NCI-H510A (cell line): ENCODE measurements around the gene PHLDB1.
"Not testable (repeated sequence)": the region's sequence is repeated elsewhere in the genome, so short reads cannot be mapped to it uniquely, and the experiment has no call there.

ENCODE experiments used
- DNase-seq: peaks from one replicate; lab custom pipeline; 2025; lab: John Stamatoyannopoulos, UW

PHLDB1 gene

DNA sequence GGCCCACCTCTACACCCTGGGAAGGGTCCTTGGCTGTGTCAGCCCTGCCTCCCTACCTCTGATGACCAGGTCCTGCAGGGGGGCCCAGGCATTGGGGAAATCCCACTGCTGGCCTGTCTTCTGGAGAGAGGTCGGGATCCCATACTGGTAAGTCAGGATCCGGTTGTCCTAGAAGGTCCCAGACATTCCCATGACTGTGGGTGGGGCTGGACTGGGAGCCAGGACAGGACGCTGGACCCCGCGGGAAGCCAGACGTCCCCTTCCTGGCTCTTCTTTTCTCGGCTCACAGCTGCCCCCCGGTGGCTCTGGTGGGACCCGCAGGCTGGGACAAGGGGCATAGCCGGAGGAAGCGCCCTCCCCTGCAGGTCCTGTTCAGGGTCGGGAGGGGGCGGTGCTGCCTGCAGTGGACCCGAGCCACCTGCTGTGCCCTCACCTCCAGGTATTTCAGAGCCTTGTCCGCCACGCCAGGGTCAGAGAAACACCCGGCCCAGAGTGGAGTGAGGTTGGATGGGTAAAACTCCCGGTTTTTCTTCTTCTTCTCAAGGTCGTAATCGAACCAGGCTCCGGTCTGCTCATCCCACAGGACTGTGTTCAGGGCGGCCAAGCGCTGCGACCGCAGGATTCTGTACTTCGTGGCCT, 52.0 kb downstream of the PHLDB1 start:
- DNase-seq = peak; percentile 86

DNA sequence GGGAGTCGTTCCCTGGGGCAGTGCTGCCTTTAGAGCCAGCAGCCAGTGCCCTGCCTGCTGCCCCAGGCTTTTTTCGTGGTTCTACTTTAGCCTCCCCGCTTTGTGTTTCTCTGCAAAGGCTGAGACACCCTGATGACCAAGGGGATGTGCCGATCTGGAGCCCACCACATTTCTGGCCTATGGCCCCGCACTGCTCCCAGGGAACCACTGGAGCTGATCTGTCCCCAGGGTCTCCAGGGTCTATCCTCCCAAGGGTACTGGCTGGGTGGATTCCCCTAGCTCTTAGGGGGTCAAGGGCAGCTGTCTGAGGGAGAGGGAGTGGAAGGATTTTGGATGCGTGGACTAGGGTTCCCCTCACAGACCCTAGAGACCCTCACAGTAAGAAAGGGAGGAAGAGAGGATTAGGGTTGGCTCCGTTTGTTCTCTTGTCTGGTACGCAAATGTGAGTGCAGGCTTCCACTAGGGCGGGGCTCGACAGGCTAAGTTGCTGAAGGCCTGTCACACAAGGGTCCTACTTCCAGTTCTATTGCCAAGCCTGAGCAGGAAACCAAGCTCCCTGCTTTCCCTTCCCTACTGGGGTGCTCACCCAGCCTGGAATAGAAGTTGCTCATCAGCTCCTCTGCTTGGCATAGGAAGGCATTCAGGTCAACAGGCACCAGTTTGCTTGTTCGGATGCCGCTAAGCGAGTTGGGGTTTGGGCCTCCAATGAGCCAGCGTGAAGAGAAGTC, 52.7 kb downstream of the PHLDB1 start:
- DNase-seq = no peak

DNA sequence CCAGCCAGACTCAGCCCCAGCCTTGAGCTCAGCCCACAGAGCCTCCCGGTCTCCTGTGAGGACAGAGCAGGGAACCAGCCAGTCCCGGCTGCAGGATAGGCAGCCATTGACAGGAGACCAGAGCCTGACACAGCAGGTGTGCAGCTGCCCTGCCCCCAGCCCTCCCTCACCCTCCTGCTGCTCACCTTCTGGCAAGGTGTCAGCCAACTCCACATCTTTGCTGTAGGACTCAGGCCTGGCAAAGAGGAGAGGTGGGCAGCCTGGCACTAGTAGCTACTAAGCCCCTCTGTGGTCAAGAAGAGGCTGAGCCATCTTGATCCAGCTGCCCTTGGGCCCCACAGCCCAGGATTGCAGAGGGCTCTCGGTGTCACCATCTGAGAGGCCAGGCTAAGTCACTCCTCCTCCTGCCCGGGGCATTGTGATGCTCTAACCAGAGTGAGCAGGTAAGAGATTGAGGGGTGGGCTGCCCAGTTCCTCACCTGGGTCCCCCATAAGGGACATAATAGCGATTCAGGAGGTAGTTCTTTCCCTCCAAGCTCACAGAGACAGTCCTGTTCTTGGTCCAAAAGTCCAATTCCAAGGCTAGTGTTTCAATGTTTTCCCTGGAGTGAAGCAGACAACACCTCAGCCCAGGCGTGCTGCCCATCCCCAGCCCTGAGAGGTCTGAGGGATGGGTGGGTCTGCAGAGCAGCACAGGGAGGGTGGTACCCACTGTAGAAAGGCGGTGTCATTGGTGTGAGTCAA, 53.4 kb downstream of the PHLDB1 start:
- DNase-seq = peak; percentile 59

DNA sequence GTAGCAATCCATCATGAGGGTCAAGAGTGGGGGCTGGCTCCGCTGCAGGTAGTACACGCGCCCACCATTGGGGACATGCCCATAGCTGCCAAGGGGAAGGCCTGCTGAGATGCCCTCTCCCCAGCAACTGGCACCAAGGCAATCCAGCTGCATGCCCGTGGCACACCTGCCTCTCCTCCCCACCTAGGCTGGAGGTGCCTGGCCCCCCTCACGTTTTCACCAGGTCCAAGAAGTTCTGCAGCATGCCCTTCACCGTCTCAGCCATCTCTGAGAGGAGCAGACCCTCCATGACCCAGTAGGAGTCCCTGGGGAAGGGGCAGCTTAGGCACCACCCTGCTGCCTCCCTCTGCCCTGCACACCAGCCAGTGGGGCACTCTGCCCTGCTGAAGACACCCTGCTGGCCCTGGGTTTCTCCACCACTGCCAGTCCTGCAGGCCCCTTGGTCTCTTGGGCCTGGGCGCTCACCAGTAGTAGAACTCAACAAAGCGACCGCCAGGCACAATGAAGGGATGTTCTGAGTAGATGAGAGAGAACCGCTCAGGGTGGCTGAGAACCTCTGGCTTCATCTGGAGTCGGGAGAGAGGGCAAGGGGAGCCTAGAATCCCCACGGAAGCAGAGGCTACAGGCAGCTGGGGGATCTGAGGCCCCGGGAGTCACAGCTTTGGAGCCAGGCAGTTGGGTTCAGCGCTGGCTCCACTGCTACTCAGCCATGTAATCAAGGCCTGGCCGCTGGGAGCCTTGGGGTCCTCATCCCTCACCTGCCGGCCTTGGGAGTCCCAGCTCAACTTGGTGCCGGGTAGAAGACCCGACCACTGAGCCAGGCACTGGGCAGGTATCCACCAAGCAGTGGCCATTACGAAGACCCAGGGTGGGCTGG, 54.2 kb downstream of the PHLDB1 start:
- no peak for DNase-seq

DNA sequence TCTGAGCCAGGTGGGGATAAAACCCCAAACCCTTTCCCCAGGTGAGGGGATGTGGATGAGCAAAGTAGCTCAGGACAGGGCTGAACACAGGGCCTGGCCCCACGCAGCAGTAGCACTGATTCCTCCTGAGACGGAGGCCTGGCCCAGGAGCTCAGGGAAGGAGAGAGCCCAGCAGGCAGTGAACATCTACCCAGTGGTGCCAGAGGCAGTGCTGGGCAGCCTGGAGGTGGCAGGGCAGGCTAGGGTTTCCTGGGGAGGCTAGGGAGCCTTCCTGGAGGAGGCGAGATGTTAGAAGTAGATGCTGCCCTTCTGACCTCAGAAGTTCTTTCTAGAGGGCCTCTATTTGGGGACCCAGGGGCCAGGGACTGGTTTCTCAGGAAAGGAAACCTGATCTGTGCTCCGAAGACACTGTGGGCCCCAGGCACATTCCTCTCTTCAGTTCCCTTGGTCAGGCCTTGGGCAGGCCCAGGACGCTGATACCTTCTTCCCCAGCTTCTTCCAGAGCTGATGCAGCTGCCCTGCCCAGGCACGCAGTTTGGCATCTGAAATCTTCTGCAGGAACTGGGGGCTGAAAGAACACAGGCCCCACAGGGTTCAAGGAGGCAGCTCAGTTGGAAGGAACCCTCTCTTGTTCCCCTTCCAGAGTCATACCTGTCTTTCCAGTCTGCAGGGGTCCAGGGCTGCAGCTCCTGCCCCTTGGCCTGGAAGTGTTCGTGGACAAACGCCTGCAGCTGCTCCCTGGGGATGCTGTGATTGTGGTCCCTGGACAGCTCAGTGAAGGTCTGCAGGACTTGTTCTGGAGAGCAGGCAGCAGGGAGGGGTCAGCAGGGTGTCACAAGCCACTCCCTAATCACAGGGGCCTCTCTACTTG, 55.2 kb downstream of the PHLDB1 start:
- DNase-seq = no peak

DNA sequence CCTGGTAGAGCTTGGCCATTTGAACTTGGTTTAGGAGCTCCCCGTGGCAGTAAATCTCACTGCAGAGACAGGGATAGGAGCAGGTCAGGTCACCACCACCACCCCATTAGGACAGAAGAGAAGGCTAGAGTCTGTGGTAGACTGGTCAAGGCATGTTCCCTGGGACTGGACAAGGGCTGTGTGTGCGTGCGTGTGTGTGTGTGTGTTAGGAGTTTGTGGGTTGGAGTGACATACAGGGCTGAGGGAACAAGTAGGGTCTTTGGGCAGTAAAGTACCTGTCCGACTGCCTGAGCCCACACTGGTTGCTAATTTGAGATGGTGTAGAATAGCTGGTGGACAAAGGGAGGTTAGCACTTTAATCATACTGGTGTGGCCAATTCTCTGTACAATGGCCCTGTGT, 56.0 kb downstream of the PHLDB1 start:
- no peak for DNase-seq

DNA sequence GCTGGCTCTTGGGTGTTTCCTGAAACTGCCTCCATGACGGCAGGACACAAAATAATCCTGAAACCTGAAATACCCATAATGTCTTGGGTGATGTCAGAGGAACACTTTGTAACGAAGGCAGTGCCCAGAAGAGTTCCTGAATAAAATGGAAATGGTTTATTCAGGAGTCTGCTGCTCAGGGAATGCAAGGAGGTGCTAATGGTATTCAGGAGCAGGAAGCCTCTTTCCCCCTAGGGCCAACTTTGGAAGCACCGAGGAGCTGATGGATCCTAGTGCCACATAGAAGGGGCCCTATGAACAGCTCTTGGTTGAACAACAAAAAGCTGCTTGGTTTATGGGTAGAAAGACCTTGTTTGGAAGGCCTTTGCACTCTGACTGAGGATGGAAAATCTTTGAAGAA, 56.5 kb downstream of the PHLDB1 start:
- no peak for DNase-seq

DNA sequence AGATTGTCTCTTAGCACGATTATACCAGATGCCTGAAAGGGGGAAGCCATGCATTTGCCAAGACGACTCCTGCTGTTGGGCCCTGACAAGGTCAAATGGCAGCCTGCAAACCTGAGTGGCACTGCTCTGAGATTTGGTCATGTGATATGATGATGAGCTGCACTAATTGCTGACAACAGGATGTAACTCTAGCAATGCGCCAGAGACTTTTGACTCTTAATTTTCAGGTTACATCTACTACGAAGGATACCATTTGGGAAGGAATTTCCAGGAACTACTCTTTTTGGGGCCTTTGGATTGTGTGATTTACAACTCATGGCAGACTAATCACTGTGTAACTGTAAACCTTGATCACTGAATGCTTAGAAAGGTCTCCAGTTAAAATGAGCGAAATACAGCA, 59.0 kb downstream of the PHLDB1 start:
- DNase-seq = no peak

DNA sequence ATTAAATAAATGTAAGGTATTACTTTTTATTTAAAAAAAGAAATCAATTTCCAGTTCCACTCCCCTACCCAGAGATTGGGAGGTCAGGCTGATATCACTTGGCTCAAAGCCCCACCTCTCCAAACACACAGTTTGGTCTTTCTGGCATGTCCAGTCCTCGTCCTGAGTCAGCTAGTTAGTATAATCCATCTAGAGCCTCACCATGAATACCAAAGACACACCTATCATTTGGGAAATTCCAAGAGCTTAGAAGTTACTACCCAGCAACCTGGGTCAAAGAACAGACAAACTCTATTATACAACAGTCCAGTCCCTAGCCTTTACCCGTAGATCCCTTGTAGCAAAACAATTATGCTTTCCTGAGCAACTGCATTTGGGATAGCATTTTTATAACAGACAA, 62.6 kb downstream of the PHLDB1 start:
- no peak for DNase-seq

DNA sequence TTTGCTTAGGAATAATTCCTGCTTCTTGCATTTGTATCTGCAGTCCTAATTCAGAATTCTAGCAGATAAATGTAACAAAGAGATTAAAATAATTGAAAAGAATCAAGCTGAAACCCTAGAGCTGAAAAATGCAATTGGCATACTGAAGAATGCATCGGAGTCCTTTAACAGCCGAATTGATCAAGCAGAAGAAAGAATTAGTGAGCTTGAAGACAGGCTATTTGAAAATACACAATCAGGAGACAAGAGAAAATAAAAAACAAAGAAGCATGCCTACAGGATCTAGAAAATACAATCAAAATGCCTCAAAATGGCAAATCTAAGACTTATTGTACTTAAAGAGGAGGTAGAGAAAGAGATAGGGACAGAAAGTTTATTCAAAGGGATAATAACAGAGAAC, 63.8 kb downstream of the PHLDB1 start:
- no peak for DNase-seq

DNA sequence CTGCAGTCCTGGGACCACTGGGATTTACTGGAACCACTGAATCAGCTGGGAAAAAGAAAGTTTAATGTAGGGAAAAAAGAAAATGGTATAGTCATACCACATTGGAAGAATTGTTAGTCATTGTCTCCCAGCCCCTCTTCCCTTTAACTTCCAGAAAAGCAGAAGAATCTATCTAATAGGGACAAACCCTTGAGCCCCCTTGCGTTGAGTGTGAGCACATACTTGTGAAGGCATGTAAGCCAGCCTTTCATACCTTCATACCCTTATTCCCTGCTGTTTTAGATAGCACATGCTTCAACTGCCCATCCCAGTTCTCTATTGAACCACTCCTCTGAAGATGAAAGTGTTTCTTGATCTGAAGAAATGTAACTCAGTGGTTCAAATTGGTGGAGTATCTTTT, 65.4 kb downstream of the PHLDB1 start:
- DNase-seq = no peak

DNA sequence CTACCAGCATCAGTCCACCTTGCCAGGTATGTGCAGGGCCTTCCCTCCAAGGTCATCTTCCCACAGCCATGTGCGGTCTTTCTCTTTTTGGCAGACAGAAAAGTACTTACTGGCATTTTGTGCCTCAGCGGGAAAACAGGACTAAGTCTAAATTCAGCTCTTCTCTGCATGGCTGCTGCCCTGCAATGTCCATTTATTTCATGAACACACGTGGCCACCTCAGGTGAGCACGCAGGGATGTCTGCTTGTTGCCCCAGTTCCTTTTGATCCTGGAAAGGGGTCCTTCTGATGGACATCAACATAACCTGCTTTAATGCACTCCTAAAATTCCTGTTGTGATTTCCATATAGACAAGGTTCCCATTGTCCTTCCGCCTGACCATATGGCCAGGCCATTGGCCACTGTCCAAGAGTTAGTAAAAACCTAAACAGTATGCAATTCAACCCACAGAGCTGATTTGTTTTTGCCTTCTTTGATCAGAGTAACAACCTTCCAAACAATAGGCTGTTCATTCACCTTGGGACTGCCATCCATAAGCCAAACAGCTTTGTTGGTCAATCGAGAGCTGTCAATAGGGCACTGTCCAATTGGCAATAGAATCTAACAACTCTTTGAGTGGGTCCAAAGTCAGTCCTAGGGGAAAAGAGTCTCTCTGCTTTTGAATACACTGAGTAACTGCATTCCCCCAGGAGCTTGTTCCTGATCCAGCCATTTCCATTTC, 66.1 kb downstream of the PHLDB1 start:
- DNase-seq = no peak

DNA sequence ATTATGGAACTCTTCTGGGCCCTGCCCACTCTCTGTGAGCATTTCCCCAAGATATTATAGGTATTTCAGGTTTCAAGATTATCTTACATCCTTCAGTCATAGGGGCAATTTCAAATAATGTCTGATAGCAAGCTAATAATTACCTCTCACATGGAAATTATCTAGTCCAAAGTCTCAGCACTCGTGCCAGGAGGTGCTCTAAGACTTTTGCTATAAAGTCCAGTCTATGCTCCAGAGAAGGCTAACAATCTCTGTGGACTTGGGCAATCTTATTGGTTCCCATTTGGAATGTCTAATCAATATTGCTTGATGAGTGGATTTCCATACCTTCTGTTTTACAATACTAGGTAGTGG, 66.6 kb downstream of the PHLDB1 start:
- DNase-seq = no peak

DNA sequence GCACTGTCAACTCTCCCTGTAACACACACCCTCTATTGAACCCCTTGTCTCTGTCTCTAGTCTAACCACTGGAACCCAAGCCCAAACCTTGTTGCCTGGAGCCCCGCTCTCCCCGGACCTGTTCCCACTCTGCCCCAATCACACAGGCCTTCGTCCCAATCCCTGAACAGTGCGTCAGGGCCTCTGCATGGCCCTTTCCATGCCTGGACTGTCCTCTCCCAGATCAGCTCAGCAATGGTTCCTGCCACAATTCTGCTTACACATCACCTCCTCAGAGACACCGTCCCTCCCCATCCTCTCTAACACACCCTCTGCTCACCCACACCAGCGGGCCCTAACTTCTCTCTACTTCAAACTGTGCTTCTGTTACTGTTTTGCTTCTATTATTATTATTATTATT, 70.6 kb downstream of the PHLDB1 start:
- no peak for DNase-seq

DNA sequence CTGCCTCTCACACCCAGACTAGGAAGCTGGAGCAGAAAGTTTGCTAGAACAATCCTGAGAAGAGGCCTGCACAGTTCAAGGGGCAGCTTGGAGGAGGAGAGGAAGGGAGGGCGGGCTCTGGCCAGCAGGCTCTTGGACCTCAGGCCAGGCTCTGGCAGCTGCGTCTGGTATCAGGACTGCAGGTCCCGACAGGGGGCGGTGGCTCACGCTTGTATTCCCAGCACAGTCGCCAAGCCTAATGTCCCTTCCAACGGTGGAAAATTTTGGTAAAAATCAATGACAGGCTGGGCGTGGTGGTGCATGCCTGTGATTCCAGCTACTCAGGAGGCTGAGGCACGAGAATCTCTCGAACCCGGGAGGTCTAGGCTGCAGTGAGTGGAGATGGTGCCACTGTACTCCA, 71.5 kb downstream of the PHLDB1 start:
- not testable (repeated sequence) for DNase-seq

DNA sequence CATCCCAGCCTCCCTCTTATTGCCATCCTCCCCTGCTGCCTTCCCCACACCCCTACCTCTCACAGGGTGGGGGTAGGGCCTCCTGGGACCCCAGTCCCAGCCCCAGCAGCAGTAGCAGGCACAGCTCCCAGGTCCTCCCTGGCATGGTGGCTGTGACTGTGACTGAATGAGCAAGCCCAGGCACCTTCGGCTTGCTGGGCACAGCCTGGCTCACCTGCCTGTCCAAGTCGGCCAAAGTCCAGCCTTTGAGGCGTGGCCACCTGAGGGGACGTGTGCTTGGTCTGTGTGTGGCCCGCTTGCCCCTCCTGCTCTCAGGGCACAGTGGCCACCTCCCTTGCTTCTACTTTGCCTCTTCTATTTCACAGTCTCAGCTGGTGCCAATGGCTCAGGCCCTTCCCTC, 72.1 kb downstream of the PHLDB1 start, which contains the start of gene TREH:
Gene TREH (minus strand): TSS at position 168 of the 400 bp plus-strand sequence. CDS start 23 bp downstream, at position 145.
- DNase-seq = no peak

DNA sequence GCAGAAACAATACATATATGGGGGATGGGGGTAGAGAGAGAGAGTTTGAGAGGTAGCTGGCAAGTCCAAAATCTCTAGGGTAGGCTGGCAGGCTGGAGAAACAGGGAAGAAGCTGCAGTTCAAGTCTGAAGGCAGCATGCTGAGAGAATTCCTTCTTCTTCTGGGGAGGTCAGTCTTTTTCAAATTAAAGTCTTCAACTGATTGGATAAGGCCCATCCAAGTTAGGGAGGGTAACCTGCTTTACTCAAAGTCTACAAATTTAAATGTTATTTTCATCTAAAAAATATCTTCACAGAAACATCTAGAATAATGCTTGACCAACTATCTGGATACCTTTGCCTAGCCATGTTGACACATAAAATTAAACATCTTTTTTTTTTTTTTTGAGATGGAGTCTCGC, 75.0 kb downstream of the PHLDB1 start:
- no peak for DNase-seq

DNA sequence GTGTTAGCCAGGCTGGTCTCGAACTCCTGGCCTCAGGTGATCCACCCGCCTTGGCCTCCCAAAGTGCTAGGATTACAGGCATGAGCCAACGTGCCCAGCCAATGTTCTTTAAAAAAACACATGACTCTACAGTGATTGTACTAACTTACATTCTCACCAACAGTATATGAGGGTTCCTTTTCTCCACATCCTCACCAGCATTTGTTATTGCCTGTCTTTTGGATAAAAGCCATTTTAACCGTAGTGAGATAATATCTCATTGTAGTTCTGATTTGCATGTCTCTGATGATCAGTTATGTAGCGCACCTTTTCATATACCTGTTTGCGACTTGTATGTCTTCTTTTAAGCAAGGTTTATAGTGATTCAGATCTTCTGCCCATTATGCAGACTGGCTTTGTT, 75.5 kb downstream of the PHLDB1 start:
- DNase-seq = not testable (repeated sequence)

DNA sequence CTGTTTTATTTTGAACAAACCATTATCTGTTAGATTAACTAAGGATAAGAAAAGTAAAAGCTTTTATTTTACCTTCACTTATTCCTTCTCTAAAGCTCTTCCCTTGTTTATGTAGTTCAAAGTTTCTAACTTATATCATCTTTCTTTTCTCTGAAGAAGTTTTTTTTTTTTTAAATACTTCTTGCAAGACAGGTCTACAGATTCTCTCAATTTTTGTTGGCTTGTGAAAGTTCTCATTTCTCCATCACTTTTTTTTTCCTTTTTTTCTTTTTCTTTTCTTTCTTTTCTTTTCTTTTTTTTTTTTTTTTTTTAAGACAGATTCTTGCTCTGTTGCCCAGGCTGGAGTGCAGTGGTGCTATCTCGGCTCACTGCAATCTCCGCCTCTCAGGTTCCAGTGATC, 76.8 kb downstream of the PHLDB1 start:
- no peak for DNase-seq

DNA sequence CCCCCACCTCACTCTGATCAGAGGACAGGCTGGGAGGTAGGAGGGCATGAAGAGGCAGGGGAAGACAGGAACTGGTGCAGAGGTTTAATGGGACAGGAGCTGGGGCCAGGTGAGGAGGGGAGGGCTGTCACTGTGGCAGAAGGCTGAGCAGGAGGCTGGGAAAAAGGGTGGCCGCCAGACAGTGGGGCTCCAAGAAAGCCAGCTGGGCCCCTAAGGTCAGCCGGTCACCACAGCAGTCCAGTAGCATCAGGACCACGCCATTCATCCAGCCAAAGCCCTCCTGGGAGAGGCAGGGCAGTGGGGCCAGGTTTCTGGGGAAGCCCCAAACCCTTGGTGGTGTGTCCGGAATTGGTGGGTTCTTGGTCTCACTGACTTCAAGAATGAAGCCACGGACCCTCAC, 80.5 kb downstream of the PHLDB1 start:
- DNase-seq = no peak

DNA sequence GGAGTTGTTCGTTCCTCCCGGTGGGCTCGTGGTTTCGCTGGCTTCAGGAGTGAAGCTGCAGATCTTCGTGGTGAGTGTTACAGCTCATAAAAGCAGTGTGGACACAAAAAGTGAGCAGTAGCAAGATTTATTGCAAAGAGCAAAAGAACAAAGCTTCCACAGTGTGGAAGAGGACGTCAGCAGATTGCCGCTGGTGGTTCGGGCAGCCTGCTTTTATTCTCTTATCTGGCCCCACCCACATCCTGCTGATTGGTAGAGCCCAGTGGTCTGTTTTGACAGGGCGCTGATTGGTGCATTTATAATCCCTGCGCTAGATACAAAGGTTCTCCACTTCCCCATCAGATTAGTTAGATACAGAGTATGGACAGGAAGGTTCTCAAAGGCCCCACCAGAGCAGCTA, 80.9 kb downstream of the PHLDB1 start:
- DNase-seq = not testable (repeated sequence)
